Spinal cord (tissue), 10 donors: Measurements from ENCODE around the gene GRIK1. TPM values are rescaled to one million over a fixed set of nuclear protein-coding genes. Genes with fewer than 3 reads are reported as not detected.

Source experiments
- DNase-seq, 6 donors: peaks; one replicate each; pipeline versions ENCODE4 v3.0.0 to v3.0.0-alpha.2; 2013 to 2015; ENCODE audit warnings: low spot score in 6 of 6, low read depth in 4 of 6
- H3K27ac ChIP-seq: one replicate; pipeline ENCODE4 v1.5.1; 2013; ENCODE audit warnings: low read depth, low read length, control low read depth
- H3K27me3 ChIP-seq: one replicate; pipeline ENCODE4 v1.6.1; 2013; ENCODE audit warnings: low read length; ENCODE audit not compliant: control insufficient read depth, insufficient read depth
- H3K36me3 ChIP-seq: one replicate; pipeline ENCODE4 v1.6.1; 2013; ENCODE audit warnings: low read length; ENCODE audit not compliant: control insufficient read depth, insufficient read depth
- H3K4me1 ChIP-seq: one replicate; pipeline ENCODE4 v1.6.1; 2013; ENCODE audit warnings: low read length; ENCODE audit not compliant: control insufficient read depth, insufficient read depth
- H3K4me3 ChIP-seq: one replicate; pipeline ENCODE4 v1.5.1; 2013; ENCODE audit warnings: low read depth, low read length, control low read depth
- H3K9me3 ChIP-seq: one replicate; pipeline ENCODE4 v1.6.1; 2013; ENCODE audit warnings: low read length; ENCODE audit not compliant: control insufficient read depth, insufficient read depth
- WGBS: methylation state at CpG from one replicate; pipeline ENCODE4 v1.1.5; 2013; ENCODE audit warnings: missing lambda C conversion rate; ENCODE audit not compliant: insufficient coverage; 5-methylcytosine and 5-hydroxymethylcytosine counted together
- polyA plus RNA-seq, 2 donors: library from polyadenylated mRNA; unstranded; fragments of 120-200 nt; gene quantifications; one replicate each; pipeline ENCODE4 v1.2.1, GENCODE V29; 2013; ENCODE audit not compliant: insufficient read length in 2 of 2
- total RNA-seq, 2 donors: library from RNA; depleted of rRNA in 1 of 2; stranded (reverse); fragments of 120-200 nt in 1 of 2; fragments of >200 nt in 1 of 2; gene quantifications; one replicate each; pipeline versions ENCODE4 v1.2.3 to v1.2.4, GENCODE V29; 2013 to 2014
- donor health status: healthy.

The GRIK1 gene
- total and polyA plus RNA-seq, 4 donors = 12.0 to 35.0 (median 29.6) TPM

DNA sequence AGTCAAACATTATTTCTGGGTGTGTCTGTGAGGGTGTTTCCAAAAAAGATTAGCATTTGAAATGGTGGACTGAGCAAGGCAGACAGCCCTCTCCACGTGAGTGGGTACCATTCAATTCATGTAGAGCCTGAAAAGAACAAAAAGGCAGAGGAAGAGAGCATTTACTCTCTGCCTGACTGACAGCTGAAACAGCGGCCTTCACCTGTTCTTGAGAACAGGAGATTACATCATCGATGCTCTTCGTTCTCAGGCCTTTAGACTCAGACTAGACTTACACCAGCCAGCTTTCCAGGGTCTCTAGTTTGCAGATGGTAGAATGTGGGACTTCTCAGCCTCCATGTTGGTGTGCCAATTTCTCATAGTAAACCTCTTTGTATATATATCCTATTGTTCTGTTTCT is 338.7 kb downstream of the GRIK1 start:
- no peak overlapping the region for H3K27ac ChIP-seq
- H3K4me1 ChIP-seq = no peaks in the 10 kb centered on the region
- no peaks in the 10 kb centered on the region for H3K36me3 ChIP-seq
- 80% methylated on average over 1 of the region's 4 CpGs for WGBS
- no peak overlapping the region for H3K4me3 ChIP-seq
- no peaks in the 10 kb centered on the region for H3K9me3 ChIP-seq
- DNase-seq = no peak
- H3K27me3 ChIP-seq = no peaks in the 10 kb centered on the region

- H3K4me1 ChIP-seq = no peaks in the 10 kb centered on the region
- H3K27me3 ChIP-seq = no peaks in the 10 kb centered on the region
- no peaks in the 10 kb centered on the region for H3K9me3 ChIP-seq
- no peak overlapping the region for H3K27ac ChIP-seq
- no CpG with 5 or more reads among the region's 1 CpG for WGBS
- H3K36me3 ChIP-seq = no peaks in the 10 kb centered on the region
- DNase-seq = no peak
- H3K4me3 ChIP-seq = no peak overlapping the region
These were observed 353.1 kb downstream of the GRIK1 start for GRCh38 chr21:29586696-29587095.

DNA sequence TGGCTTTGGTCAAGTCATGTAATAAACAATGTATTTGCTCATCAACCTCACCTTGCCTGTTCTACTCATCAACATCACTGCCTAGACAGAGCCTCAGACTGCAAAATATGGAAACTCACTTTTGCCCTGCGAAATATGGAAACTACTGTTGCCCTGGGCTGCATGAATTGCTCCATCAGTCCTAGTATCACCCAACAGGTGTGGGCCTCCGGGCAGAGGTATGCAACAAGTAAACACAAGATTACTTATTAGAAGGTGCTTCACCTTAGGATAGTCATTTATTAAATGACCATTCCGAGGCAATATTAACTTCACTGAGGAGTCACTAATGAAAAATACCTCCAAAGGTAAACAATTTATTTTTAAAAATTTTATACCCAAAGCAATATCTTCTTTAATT is 354.3 kb downstream of the GRIK1 start:
- no peaks in the 10 kb centered on the region for H3K36me3 ChIP-seq
- no peaks in the 10 kb centered on the region for H3K27me3 ChIP-seq
- 80% methylated on average over 1 of the region's 3 CpGs for WGBS
- H3K27ac ChIP-seq = no peak overlapping the region
- DNase-seq = no peak
- H3K9me3 ChIP-seq = no peaks in the 10 kb centered on the region
- H3K4me3 ChIP-seq = no peak overlapping the region
- no peaks in the 10 kb centered on the region for H3K4me1 ChIP-seq

DNA sequence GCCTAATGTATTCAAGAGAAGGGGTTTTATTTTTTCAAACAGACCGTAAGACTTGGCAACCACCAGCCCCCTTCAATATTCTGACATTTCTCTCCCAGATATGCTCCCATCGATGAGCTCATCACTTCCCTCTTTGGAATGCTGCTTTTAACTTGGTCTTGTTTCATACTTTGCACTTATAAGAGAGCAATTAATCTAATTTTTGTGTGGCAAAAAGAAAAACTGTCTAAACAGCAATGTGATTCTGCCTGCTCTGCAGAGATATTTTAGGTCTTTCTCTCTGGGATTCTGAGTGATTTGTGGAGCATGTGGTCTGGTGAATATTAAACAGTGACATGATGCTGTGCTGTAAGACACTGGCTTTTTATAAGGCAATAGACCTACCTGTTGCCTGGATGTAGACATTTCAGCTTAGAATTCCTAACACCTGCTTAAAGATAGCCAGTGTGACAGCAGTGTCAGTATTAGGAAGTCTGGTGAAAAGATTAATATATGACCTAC is 356.3 kb downstream of the GRIK1 start:
- Histone ChIP-seq H3K4me3 (no peak overlapping the region), H3K27me3 (no peaks in the 10 kb centered on the region), H3K4me1 (no peaks in the 10 kb centered on the region), H3K9me3 (no peaks in the 10 kb centered on the region), H3K27ac (no peak overlapping the region), H3K36me3 (no peaks in the 10 kb centered on the region)
- WGBS = no CpG with 5 or more reads among the region's 2 CpGs
- DNase-seq = peak in 2 of 6 donors; percentile 11 to 66

- H3K36me3 ChIP-seq = no peaks in the 10 kb centered on the region
- H3K27me3 ChIP-seq = no peaks in the 10 kb centered on the region
- DNase-seq = peak in 2 of 6 donors; percentile 9 to 91
- H3K9me3 ChIP-seq = no peaks in the 10 kb centered on the region
- no peaks in the 10 kb centered on the region for H3K4me1 ChIP-seq
- no peak overlapping the region for H3K4me3 ChIP-seq
- no peak overlapping the region for H3K27ac ChIP-seq
- 83% methylated on average over 1 of the region's 5 CpGs for WGBS
These were observed 356.9 kb downstream of the GRIK1 start for GRCh38 chr21:29582855-29583254.

GRCh38 chr21:29581393-29581792 is 358.4 kb downstream of the GRIK1 start:
- Histone ChIP-seq H3K9me3 (no peaks in the 10 kb centered on the region), H3K27ac (no peak overlapping the region), H3K4me1 (no peaks in the 10 kb centered on the region), H3K27me3 (no peaks in the 10 kb centered on the region), H3K36me3 (no peaks in the 10 kb centered on the region), H3K4me3 (no peak overlapping the region)
- no peak for DNase-seq
- WGBS = no CpG with 5 or more reads among the region's 5 CpGs

DNA sequence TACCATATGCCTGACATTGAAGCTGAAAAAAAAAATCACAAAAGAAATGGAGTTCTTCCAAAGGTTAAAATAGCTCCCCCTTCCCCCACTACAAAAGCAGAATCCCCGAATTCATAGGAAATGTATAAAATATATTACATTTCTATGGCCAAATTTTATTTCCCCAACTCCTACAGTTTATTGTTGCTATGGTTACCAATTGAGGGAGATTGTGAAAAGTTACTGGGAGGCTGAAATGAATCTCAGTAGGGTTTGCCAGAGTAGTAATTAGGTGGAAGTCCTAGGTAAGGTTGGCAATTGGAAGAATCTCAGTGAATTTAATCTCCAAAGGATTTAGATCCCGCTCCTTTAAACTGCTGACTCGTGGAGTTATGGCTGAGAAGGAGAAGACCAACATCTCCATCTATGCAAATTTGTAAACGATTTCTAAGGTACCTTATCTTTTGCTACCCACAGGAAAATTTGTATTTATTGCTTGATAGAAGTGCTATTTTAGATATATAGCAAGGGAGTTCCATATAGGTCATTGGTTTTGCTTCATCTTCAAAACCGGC is 359.0 kb downstream of the GRIK1 start:
- WGBS = no CpG with 5 or more reads among the region's 5 CpGs
- H3K4me1 ChIP-seq = no peaks in the 10 kb centered on the region
- peak in 1 of 6 donors; percentile 57 for DNase-seq

DNA sequence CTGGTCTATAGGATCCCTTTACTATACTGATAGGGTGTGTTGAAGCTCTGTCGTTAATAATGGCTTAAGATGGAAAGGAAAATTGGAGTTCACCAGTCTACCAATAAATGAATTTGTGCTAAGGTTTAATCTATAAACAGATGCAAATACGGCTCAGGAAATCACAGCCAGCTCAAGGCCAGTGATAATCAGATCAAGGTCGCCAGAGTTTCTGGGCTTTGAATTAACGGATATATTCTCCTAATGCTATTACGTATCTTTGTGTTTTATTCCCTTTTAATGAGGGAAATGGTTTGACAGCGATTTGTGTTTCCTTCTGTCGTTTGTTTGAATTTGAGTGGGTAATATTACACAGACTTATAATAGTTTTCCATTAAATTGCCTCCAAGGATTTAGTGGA is 361.5 kb downstream of the GRIK1 start:
- Histone ChIP-seq H3K4me1 (no peaks in the 10 kb centered on the region), H3K9me3 (no peaks in the 10 kb centered on the region), H3K27ac (no peak overlapping the region), H3K27me3 (no peaks in the 10 kb centered on the region), H3K4me3 (no peak overlapping the region), H3K36me3 (no peaks in the 10 kb centered on the region)
- 60% methylated on average over 1 of the region's 7 CpGs for WGBS
- peak in 1 of 6 donors; percentile 81 for DNase-seq

More for the DNA sequence above, 359.0 kb downstream of the GRIK1 start:
- Histone ChIP-seq H3K36me3 (no peaks in the 10 kb centered on the region), H3K27me3 (no peaks in the 10 kb centered on the region), H3K9me3 (no peaks in the 10 kb centered on the region), H3K27ac (no peak overlapping the region), H3K4me3 (no peak overlapping the region)

GRCh38 chr21:29571949-29572348 is 367.8 kb downstream of the GRIK1 start:
- peak in 1 of 6 donors; percentile 5 for DNase-seq
- 78% methylated on average over 6 of the region's 7 CpGs for WGBS
- H3K4me3 ChIP-seq = no peak overlapping the region
- no peaks in the 10 kb centered on the region for H3K4me1 ChIP-seq
- no peaks in the 10 kb centered on the region for H3K9me3 ChIP-seq
- H3K27me3 ChIP-seq = no peaks in the 10 kb centered on the region
- no peaks in the 10 kb centered on the region for H3K36me3 ChIP-seq
- no peak overlapping the region for H3K27ac ChIP-seq

DNA sequence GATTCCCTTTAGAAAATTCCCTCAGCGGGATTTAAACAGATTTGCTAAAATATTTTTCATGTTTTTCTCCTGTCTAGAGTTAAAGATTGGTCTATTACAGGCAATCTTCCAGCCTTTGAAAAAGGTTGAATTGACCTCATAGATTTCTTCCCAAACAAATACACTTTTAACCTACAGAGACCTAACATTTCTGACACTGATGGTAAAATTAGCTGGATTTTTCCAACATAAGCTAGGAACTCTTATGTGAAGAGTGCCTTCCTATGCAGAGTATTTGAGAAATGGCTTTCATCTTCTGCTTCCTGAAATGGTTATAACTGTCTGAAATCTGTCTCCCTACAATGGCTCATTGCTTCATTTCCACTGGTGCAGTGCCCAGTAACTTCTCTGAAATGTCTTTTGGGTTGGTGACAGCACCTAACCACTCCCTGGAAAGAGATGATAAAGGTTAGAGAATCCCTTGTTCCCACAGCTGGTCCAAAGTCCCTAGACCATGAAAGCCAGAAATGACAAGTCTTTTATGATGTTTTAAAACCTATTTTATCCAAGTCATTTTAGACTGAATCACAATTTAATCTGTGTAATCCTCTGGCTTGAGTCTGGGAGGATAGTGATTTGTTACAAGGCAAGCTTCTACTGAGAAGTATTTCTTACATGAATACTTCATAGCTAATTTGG is 371.6 kb downstream of the GRIK1 start:
- DNase-seq = no peak

More for the DNA sequence above, 371.6 kb downstream of the GRIK1 start:
- H3K4me3 ChIP-seq = no peak overlapping the region
- H3K9me3 ChIP-seq = no peaks in the 10 kb centered on the region
- WGBS = no CpG with 5 or more reads among the region's 1 CpG
- no peak overlapping the region for H3K27ac ChIP-seq
- H3K27me3 ChIP-seq = no peaks in the 10 kb centered on the region
- no peaks in the 10 kb centered on the region for H3K36me3 ChIP-seq
- no peaks in the 10 kb centered on the region for H3K4me1 ChIP-seq
